NCI-H446 (cell line): ENCODE measurements around the gene THUMPD3.

Experiments used
- DNase-seq, 2 experiments: peaks; one replicate each; lab custom pipeline; 2025; lab: John Stamatoyannopoulos, UW

THUMPD3 gene

GRCh38 chr3:9416139-9416780 is 53.4 kb downstream of the THUMPD3 start:
- no peak for DNase-seq

GRCh38 chr3:9420850-9421549 is 58.1 kb downstream of the THUMPD3 start:
- no peak for DNase-seq

GRCh38 chr3:9422712-9423424 is 60.0 kb downstream of the THUMPD3 start:
- peak; percentile 71 to 89 for DNase-seq

- no peak for DNase-seq
These were observed 65.6 kb downstream of the THUMPD3 start for GRCh38 chr3:9428411-9428810.

- DNase-seq: no peak
These were observed 67.9 kb downstream of the THUMPD3 start for GRCh38 chr3:9430733-9431132.

- no peak for DNase-seq
These were observed 71.0 kb downstream of the THUMPD3 start for GRCh38 chr3:9433627-9434521.

- no peak for DNase-seq
These were observed 72.5 kb downstream of the THUMPD3 start for GRCh38 chr3:9435316-9435715.
